ENCODE data around the gene RSBN1L. TPM values are rescaled to one million over a fixed set of nuclear protein-coding genes. Genes with fewer than 3 reads are reported as not detected.

Gene RSBN1L
- total RNA-seq, 1 donor from 2014 or later: 12.8 TPM

GRCh38 chr7:77687747-77688144 lies 8.5 kb upstream of the RSBN1L start:
- Histone ChIP-seq H3K9me3 (no peaks in the 10 kb centered on the region), H3K4me3 (no peak overlapping the region), H3K27me3 (no peaks in the 10 kb centered on the region), H3K4me1 (peaks cover 0 to 10% of the 10 kb centered on the region in 2 donors), H3K36me3 (peaks cover 3 to 10% of the 10 kb centered on the region in 2 donors), H3K27ac (no peak overlapping the region)
- intact Hi-C loops (cut with DNase I): no loop called here
- DNase-seq (ENCODE audit: low spot score in 2 of 2): no peak
- TF ChIP-seq CTCF (IDR thresholded peaks at IDR 0.05): no peak

- no peaks in the 10 kb centered on the region for H3K9me3 ChIP-seq
- peaks cover 3 to 4% of the 10 kb centered on the region in 2 donors for H3K36me3 ChIP-seq
- no peaks in the 10 kb centered on the region for H3K27me3 ChIP-seq
- peaks cover 0 to 9% of the 10 kb centered on the region in 2 donors for H3K4me1 ChIP-seq
- H3K27ac ChIP-seq: no peak overlapping the region
- TF ChIP-seq CTCF (IDR thresholded peaks at IDR 0.05): no peak
- no peak overlapping the region for H3K4me3 ChIP-seq
- DNase-seq (ENCODE audit: low spot score in 2 of 2): no peak
- intact Hi-C loops (cut with DNase I): no loop called here
Observed at GRCh38 chr7:77690289-77690688, 6.0 kb upstream of the RSBN1L start.

GRCh38 chr7:77691892-77692491 lies 4.3 kb upstream of the RSBN1L start:
- no peaks in the 10 kb centered on the region for H3K9me3 ChIP-seq
- no peak for DNase-seq (ENCODE audit: low spot score in 2 of 2)
- H3K4me1 ChIP-seq: peaks cover 0 to 5% of the 10 kb centered on the region in 2 donors
- intact Hi-C loops (cut with DNase I): no loop called here
- H3K36me3 ChIP-seq: peaks cover 3 to 4% of the 10 kb centered on the region in 2 donors
- no peak overlapping the region for H3K27ac ChIP-seq
- H3K27me3 ChIP-seq: no peaks in the 10 kb centered on the region
- H3K4me3 ChIP-seq: no peak overlapping the region
- TF ChIP-seq CTCF (IDR thresholded peaks at IDR 0.05): no peak

- H3K36me3 ChIP-seq: peaks cover 3 to 4% of the 10 kb centered on the region in 2 donors
- H3K27me3 ChIP-seq: no peaks in the 10 kb centered on the region
- H3K4me3 ChIP-seq: peak overlapping the region in 1 of 2 donors; percentile 95
- intact Hi-C loops (cut with DNase I): no loop called here
- no peaks in the 10 kb centered on the region for H3K9me3 ChIP-seq
- no peak for TF ChIP-seq CTCF (IDR thresholded peaks at IDR 0.05)
- no peak for DNase-seq (ENCODE audit: low spot score in 2 of 2)
- peaks cover 0 to 16% of the 10 kb centered on the region in 2 donors for H3K4me1 ChIP-seq
- H3K27ac ChIP-seq: no peak overlapping the region
Observed at GRCh38 chr7:77693830-77694583, 2.3 kb upstream of the RSBN1L start.

GRCh38 chr7:77696643-77697534 lies 630 bp downstream of the RSBN1L start:
- H3K36me3 ChIP-seq: no peaks in the 10 kb centered on the region
- H3K9me3 ChIP-seq: no peaks in the 10 kb centered on the region
- H3K4me3 ChIP-seq: peak overlapping the region; percentile 95 to 98
- H3K4me1 ChIP-seq: peaks cover 0 to 16% of the 10 kb centered on the region in 2 donors
- H3K27me3 ChIP-seq: no peaks in the 10 kb centered on the region
- TF ChIP-seq CTCF (IDR thresholded peaks at IDR 0.05): no peak
- peak in 1 of 2 donors; percentile 74 for DNase-seq (ENCODE audit: low spot score in 2 of 2)
- intact Hi-C loops (cut with DNase I): loop anchor here (1.0 to 5.0 kb wide), 3 partner anchors 60 to 159 kb away; partner anchors contain the start of genes PHTF2 and TMEM60
- peak overlapping the region; percentile 93 to 98 for H3K27ac ChIP-seq

All from ascending aorta (tissue), 2 donors.